Raji (cell line): ENCODE measurements around the gene ANKLE2.

Experiments
- POLR2A ChIP-seq: IDR thresholded peaks from 2 replicates; pipeline ENCODE4 v1.6.1; 2011; ENCODE audit warnings: low read depth, low read length, control low read depth; ENCODE audit not compliant: insufficient read depth

ANKLE2 gene

DNA sequence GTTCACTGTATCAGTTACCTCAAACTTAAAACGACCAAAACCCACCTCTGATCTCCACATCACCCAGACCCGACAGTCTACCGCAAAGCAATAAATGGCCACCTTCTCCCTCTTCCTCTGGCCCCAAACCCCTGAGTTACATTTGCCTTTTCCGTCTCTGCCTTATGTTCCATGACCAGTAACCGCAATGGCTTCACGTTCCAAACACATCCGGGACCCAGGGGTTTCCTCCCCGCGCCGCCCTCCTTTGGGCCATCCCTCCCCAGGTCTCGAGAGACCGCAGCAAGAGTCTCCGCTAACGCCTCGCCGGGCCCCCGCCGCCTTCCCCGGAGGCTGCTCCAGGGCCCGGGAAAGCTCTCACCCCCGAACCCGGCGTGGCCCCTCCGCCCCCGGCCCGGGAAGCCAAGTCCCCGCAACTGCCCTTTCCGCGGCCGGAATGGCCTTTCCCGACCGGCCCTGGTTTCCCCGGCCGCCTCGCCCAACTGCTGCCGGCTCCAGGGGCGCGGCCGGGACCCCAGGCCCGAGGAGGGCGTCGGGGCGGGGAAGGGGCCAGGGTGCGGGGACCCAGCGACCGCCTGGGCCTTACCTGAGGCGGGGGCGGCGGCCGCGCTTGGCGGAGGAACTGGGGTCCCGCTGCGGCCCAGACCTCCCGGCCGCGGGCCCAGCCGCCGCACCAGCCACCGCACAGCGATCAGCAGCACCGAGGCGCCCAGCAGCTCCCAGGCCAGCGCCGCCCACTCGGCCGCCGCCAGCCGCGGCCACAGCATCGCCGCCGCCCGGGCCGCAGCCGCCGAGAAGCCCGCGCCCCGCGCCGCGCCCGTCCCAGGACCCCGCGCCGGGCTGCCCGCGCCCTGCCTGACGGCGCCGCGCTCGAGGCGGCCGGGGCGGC is at the start of gene ANKLE2:
TSS of gene ANKLE2 (minus strand) at position 801 of the 889 bp plus-strand sequence. CDS start at position 767, 34 bp downstream.
- TF ChIP-seq POLR2A = peak; percentile 34; the same call in 1 of the 2 replicates

GRCh38 chr12:132807295-132808092 is 45.9 kb upstream of the ANKLE2 start:
- no peak for TF ChIP-seq POLR2A

DNA sequence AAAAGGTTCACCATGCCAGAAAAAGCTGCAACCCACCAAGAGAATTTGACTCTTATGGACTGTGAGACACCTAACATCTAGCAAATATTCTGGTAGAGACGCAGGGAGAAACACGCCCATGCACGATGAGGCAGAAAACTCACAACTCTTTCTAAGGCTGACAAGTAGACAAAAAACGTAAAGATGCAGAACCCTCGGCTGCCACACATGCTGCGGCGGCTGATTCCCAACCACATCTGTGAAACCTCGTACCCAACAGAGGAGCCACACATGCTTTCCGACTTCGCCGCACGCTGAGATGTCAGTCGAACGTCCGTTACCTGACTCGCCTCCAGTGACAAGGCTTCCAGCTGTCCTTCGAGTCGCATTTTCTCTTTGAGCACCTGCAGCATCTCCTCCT is 45.2 kb upstream of the ANKLE2 start:
- TF ChIP-seq POLR2A = no peak

DNA sequence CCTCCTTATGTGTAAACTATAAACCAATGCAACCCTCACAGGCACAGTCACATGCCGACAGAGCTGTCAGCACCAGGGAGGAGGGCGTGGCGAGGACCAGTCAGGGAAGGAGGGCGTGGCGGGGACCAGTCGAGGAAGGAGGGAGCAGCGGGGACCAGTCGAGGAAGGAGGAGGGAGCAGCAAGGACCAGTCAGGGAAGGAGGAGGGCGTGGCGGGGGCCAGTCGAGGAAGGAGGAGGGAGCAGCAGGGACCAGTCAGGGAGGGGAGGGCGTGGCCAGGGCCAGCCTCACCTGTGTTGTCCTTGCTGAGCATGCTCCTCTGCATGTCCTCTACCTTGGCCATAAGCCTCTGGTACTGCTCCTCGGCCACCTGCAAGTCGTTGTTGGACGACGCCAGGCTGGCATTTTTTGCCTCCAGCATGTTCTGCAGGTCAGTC is 42.8 kb upstream of the ANKLE2 start:
- TF ChIP-seq POLR2A = no peak

- TF ChIP-seq POLR2A = no peak
Measured at GRCh38 chr12:132803888-132804287, 42.3 kb upstream of the ANKLE2 start.

DNA sequence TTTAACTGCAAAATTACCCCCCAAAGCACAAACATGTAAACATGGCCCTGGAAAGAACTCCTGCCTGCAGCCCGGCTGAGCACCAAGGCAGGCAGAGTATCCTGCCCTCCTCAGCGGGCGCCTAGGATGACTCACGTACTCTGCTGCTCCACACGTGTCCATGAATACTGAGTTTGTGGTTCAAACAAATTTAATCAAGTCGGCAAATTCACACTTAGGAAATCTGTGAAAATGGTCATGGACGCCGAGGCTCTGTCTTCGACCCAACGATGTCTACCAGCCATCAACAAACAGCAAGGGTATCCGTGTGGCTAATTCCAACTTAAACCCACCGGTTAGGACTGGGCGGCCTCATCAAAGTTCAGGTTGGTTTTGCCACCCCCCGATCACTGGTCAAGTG is 41.5 kb upstream of the ANKLE2 start:
- no peak for TF ChIP-seq POLR2A

GRCh38 chr12:132801741-132802140 is 40.1 kb upstream of the ANKLE2 start:
- no peak for TF ChIP-seq POLR2A

GRCh38 chr12:132798836-132799235 is 37.2 kb upstream of the ANKLE2 start:
- no peak for TF ChIP-seq POLR2A

DNA sequence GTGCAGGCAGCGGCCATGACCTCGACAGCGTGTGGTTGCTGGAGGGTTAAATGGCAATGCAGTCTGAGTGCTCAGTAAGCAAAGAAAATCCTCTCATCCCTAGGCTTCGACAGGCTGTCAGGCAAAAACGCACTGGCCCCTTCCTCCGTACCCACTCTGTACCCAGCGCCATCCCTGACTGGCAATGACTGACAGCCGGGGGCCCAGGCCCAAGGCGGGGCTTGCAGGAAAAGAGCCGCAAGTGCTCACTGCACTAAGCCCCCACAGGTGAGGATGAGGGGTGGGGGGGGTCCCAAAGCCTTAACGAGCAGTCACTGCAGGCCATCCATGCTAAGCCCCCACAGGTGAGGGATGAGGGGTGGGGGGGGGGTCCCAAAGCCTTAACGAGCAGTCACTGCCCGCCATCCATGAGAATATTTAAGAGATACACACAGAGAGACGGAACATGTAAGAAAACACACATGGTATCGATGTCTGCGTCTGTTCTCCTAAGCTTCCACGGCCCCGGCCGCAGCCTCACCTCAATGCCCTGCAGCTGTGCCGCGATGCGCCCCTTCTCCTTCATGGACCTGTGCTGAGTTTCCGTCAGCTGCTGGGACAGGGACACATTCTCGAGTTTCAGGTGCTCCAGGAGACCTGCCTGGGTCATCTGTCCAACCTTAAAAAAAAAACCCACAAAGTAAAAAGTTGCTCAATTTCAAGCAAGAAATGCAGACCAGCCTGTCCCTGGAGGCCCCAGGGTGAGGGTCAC is 36.4 kb upstream of the ANKLE2 start:
- no peak for TF ChIP-seq POLR2A

DNA sequence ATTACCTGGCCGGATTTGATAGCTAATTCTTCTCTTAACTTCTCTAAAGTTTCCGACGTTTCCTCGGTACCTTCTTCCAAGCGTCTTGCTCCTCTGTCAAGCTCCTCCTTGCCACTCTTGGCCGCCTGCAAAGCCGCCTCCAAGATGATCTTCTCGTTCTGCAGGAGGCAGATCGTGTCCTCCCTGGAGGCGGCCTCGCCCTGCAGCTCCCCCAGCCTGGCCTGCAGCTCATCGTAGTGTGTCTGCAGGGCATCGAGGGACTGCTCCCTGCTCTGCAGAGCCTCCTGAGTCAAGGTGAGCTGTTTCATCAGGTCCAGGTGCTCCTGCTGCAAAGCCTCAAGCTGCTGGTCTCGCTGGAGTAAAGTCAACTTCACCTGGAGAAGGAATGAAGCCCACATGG is 34.2 kb upstream of the ANKLE2 start:
- TF ChIP-seq POLR2A = no peak

DNA sequence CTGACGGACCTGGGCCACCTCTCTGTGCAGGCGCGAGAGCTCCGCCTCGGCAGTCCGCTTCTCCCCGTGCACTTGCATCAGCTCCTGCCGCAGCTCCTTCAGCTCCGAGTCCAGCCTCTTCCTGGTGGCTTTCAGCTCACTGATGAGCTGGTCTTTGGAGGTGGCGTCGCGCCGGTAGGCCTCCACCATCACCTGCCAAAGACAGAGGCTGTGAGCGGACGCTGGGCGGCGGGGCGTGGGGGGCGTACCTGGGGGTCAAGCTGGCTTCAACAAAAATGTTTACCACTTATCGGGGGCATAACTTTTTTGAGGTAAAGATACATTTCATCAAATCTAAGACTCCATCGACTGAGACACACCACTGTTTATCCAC is 27.5 kb upstream of the ANKLE2 start:
- TF ChIP-seq POLR2A = no peak

- no peak for TF ChIP-seq POLR2A
Measured at GRCh38 chr12:132788375-132789098, 26.9 kb upstream of the ANKLE2 start.

GRCh38 chr12:132787877-132788276 is 26.2 kb upstream of the ANKLE2 start:
- no peak for TF ChIP-seq POLR2A

DNA sequence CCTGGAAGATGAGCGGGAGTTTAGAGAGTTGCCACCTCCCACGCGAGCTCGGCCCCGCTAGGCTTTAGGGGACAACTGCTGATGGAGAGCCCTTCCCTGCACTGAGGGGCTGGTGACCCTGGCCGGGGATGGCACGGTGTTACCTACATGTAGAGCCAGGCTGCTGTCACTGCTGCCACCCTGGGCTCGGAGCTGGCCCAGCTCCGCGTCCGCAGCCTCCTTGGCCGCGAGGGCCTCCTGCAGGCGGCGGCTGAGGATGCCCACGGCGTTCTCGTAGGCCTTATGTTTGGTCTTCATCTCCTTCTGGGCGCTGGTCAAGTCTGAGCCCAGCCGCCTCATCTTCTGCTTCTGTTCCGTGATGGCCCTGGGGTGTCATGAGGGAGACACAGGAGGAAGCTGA is 24.6 kb upstream of the ANKLE2 start:
- no peak for TF ChIP-seq POLR2A

DNA sequence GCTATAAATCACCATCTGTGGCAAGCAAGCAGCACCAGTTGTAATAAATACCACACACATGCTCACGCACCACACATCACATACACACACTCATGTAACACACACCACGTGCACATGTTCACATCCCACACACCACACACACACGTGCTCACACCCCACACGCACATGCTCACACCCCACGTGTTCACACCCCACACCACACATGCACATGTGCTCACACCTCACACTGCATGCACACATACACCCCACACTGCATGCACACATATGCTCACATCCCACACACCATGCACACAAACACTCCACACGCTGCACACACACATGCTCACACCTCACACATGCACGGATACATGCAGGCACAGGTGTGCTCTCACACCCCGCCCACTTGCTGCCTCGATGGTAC is 22.9 kb upstream of the ANKLE2 start:
- TF ChIP-seq POLR2A = no peak
